Measurements from ENCODE around the gene FUCA2. TPM values are rescaled to one million over a fixed set of nuclear protein-coding genes. Genes with fewer than 3 reads are reported as not detected.

Gene FUCA2
- polyA plus RNA-seq, 1 of the 3 experiments (the other 2 are of a cell fraction) = 37.6 TPM

DNA sequence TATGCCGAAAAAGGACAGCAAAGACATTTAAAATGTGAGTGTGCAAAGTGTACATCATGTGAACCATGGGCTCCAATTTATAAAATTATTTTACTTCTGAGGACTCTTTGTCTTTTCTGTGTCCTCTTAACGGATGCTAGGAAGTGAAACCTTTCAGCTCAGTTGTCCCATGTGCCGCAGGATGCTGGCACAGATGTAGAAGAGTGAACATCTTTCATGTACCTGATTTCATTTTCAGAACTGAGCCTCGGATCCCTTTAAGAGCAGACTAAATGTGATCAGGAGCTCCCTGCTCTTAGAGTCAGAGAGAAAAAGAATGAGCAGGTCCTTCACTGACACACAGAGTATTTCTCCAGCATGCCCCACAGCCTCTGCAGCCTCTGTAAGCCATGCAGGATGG, 27.6 kb upstream of the FUCA2 start (continued):
- no peak for TF ChIP-seq CTCF (IDR thresholded peaks at IDR 0.05)

GRCh38 chr6:143538374-143538773, 26.9 kb upstream of the FUCA2 start:
- no peaks in the 10 kb centered on the region for H4K20me1 ChIP-seq (ENCODE audit: insufficient read depth)
- no peak for DNase-seq
- H3K9me2 ChIP-seq = no peaks in the 10 kb centered on the region
- H3K4me3 ChIP-seq (ENCODE audit: low read depth in 2 of 2, low read length in 1 of 2) = no peak overlapping the region; a peak in 1 of 4 replicates
- no peak overlapping the region for H3K9ac ChIP-seq
- ChIA-PET POLR2A (no interaction called here), CTCF (interaction anchor here (0.8 to 2.8 kb wide), 4 partner anchors 16 to 475 kb away, joined by 3 to 8 read pairs (median 4); no protein-coding TSS in a partner anchor)
- H3K79me2 ChIP-seq (ENCODE audit: insufficient read depth) = peaks cover 11% of the 10 kb centered on the region; the same call in 1 of the 2 replicates
- H3K27ac ChIP-seq (ENCODE audit: low read depth in 2 of 2, low read length in 1 of 2) = no peak overlapping the region
- no peaks in the 10 kb centered on the region for H3F3A ChIP-seq (replicated peaks; ENCODE audit: insufficient read depth)
- H3K27me3 ChIP-seq (ENCODE audit: insufficient read depth) = no peaks in the 10 kb centered on the region
- no peaks in the 10 kb centered on the region for H3K36me3 ChIP-seq (replicated peaks in 1 of 2; ENCODE audit: control insufficient read depth in 1 of 2, insufficient read depth in 2 of 2, low read length in 1 of 2)
- no peak overlapping the region for H3K4me2 ChIP-seq
- WGBS (ENCODE audit: low lambda C conversion rate) = over 99% methylated on average over 6 of the region's 7 CpGs
- no peaks in the 10 kb centered on the region for H3K9me3 ChIP-seq
- TF ChIP-seq ELF1 (IDR thresholded peaks at IDR 0.05) (no peak), NRF1 (IDR thresholded peaks at IDR 0.05; ENCODE audit: low read depth, low read length) (no peak), FOSL2 (IDR thresholded peaks at IDR 0.05; ENCODE audit: borderline replicate concordance, low read depth) (no peak)
- TF ChIP-seq, protein P1, sequence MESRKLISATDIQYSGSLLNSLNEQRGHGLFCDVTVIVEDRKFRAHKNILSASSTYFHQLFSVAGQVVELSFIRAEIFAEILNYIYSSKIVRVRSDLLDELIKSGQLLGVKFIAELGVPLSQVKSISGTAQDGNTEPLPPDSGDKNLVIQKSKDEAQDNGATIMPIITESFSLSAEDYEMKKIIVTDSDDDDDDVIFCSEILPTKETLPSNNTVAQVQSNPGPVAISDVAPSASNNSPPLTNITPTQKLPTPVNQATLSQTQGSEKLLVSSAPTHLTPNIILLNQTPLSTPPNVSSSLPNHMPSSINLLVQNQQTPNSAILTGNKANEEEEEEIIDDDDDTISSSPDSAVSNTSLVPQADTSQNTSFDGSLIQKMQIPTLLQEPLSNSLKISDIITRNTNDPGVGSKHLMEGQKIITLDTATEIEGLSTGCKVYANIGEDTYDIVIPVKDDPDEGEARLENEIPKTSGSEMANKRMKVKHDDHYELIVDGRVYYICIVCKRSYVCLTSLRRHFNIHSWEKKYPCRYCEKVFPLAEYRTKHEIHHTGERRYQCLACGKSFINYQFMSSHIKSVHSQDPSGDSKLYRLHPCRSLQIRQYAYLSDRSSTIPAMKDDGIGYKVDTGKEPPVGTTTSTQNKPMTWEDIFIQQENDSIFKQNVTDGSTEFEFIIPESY (IDR thresholded peaks at IDR 0.05; ENCODE audit: borderline replicate concordance, low read depth) = no peak
- TF ChIP-seq, protein P2, sequence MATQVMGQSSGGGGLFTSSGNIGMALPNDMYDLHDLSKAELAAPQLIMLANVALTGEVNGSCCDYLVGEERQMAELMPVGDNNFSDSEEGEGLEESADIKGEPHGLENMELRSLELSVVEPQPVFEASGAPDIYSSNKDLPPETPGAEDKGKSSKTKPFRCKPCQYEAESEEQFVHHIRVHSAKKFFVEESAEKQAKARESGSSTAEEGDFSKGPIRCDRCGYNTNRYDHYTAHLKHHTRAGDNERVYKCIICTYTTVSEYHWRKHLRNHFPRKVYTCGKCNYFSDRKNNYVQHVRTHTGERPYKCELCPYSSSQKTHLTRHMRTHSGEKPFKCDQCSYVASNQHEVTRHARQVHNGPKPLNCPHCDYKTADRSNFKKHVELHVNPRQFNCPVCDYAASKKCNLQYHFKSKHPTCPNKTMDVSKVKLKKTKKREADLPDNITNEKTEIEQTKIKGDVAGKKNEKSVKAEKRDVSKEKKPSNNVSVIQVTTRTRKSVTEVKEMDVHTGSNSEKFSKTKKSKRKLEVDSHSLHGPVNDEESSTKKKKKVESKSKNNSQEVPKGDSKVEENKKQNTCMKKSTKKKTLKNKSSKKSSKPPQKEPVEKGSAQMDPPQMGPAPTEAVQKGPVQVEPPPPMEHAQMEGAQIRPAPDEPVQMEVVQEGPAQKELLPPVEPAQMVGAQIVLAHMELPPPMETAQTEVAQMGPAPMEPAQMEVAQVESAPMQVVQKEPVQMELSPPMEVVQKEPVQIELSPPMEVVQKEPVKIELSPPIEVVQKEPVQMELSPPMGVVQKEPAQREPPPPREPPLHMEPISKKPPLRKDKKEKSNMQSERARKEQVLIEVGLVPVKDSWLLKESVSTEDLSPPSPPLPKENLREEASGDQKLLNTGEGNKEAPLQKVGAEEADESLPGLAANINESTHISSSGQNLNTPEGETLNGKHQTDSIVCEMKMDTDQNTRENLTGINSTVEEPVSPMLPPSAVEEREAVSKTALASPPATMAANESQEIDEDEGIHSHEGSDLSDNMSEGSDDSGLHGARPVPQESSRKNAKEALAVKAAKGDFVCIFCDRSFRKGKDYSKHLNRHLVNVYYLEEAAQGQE (IDR thresholded peaks at IDR 0.05; ENCODE audit: low read depth, low read length) = no peak
- no peak overlapping the region for H2AFZ ChIP-seq (ENCODE audit: low read depth)
- peaks cover 0 to 3% of the 10 kb centered on the region in 2 experiments; a peak in 1 of 4 replicates for H3K4me1 ChIP-seq (ENCODE audit: control insufficient read depth in 1 of 2, insufficient read depth in 2 of 2, low read depth in 1 of 2, low read length in 1 of 2)

Data from SK-N-SH (cell line).